NOMO-1 (cell line): ENCODE results near the gene UTP4.
A peak's percentile ranks its signal among the peaks of the same experiment; 100 is the strongest.

ENCODE experiments used
- DNase-seq, 2 experiments: peaks; one replicate each; lab custom pipeline; 2025; ENCODE audit not compliant: unreplicated experiment in 2 of 2; lab: John Stamatoyannopoulos, UW

Gene UTP4

DNA sequence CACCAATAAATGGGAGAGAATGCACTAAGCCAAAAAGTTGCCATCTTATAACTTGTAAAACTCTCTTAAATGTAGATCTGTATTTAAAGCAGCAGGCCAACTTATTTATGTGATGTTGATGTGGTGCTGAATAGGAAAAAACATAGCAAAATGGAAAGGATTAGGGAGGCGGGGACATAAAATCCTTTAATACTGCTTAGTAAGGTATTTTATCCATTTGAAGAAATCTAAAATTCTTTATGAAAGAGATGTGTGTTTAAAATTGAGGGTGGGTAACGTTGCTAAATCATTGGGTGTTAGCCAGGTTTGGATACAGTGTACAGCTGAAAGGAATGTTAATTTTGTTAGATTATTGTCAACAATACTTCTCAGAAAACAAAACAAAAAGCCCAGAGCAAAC lies 68.8 kb downstream of the UTP4 start:
- DNase-seq: no peak

DNA sequence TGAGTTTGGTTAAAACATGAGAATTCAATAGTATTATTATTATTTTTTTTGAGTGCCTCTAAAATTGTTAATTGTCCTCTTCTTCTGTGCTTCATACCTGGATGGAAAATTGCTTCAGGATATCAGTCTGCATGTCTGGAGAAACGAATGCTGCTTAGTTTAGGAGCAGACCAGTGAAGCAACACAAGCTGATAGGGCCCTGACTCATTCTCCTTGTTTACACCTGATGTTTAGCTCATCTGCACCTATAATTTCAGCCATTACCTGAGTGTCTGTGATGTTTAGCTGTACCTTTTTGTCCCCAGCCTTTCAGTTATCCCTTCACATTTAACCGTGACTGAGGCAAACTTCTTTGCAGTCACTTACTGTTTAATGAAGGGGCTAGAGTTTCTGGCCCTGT lies 69.3 kb downstream of the UTP4 start:
- DNase-seq: no peak

DNA sequence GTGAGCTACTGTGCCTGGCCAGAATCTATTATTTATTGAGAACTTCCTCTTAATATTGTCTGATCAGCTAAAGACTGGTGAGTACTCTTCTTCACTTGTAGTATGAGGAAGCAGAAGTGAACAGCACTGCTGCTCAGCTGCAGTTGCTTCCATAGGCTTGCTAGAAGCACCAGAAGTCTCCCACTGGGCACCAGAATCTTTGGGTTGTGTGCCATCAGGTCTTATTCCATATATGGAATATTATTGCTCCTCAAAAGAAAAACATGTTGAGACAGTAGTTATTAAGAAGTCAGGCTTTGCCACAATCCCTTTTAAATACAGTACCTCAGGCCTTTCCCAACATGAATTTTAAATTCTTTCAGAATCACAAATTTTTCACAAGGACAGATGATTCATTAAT lies 71.7 kb downstream of the UTP4 start:
- DNase-seq: peak in 1 of 2 experiments; percentile 39

DNA sequence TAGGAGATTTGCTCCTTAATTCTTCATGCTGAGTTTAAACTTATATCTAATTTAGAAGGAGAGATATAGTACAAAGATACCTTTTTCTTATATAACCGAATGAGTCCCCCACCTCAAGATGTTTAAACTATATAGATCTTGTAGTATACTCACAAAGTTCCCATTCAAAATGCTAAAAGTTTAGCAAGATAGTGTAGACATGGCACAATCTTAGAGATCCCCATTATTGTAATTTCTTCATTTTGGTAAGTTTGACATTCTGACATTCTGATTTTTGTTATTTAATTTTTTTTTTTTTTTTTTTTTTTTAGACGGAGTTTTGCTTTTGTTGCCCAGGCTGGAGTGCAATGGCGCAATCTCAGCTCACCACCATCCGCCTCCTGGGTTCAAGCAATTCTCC lies 77.3 kb downstream of the UTP4 start:
- no peak for DNase-seq

DNA sequence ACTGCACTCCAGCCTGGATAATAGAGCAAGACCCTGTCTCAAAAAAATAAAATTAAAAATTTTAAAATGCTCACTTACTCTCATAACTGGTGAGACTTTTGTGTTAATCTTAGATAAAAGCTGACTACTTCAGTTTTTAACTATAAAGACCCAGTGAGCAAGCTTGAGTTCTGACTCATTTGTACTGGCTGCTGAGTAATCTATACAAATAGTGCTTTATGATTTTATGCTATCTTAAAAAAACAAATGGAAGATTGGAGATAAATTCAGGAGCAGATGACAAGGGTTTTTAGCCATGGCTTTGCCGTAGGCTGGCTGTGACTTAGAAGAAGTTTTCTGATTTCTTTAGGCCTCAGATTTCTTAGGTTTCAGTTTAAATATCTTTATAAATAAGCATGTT lies 85.0 kb downstream of the UTP4 start:
- no peak for DNase-seq
